Measurements from ENCODE around the gene KCTD17. TPM values are rescaled to one million over a fixed set of nuclear protein-coding genes. Genes with fewer than 3 reads are reported as not detected.

Gene KCTD17
- total and polyA plus RNA-seq, 2 of the 13 experiments (the other 11 are each of a cell fraction or from before 2014, with no cell fraction given), result 5.3 to 11.7 TPM

DNA sequence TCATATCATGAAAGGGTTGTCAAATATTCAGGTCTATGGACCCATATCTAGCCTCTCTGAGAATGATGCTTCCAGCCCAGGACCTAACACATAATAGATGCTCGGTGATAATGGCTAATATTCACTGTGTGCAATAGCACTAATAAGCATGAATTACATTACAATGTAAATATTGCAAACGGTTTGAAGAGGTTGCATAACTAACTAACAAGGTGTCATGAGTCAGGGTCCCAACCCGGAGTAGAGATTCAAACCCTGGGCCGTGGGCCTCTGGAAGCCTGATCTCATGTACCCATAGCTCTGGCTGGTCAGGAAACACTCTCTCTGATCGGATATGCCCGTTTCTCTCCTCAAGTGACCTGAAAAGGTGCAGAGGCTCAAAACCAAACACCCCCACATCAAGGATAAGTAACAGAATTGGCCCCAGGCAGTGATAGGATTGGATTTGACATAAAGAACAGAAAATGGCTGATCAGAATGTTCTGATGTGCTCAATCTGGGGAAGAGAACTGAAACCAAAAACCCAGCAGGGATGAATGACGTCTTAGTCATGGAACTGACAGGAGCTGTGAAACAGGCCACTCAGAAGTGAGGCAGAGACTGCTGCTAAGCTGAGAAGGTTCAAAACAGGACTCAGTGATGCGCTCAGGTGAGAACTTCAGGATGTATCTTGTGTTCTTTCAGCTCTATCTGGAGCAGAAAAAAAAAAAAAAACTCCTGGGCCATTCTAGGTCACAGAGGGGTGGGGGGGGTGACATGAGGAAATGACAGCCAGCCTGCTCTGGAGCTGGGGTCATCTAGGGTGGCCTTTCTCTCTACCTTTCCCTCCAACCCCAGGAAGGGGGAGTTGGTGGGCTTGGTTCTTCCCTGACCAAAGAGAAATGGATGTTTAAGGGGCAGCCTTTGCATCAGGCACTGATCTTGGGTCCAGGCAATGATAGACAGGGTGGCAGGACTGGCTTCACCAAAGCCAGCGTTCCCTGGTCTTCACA lies 6.6 kb upstream of the KCTD17 start (continued):
- TF ChIP-seq, protein P1, sequence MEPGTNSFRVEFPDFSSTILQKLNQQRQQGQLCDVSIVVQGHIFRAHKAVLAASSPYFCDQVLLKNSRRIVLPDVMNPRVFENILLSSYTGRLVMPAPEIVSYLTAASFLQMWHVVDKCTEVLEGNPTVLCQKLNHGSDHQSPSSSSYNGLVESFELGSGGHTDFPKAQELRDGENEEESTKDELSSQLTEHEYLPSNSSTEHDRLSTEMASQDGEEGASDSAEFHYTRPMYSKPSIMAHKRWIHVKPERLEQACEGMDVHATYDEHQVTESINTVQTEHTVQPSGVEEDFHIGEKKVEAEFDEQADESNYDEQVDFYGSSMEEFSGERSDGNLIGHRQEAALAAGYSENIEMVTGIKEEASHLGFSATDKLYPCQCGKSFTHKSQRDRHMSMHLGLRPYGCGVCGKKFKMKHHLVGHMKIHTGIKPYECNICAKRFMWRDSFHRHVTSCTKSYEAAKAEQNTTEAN (CRISPR knock-in tag; conservative IDR thresholded peaks at IDR 0.05), result no peak
- TF ChIP-seq NCOA5 (CRISPR knock-in tag; IDR thresholded peaks at IDR 0.05) (no peak), MEIS2 (CRISPR knock-in tag; IDR thresholded peaks at IDR 0.05) (no peak), THYN1 (CRISPR knock-in tag; IDR thresholded peaks at IDR 0.05; ENCODE audit: borderline replicate concordance, low read depth) (no peak), HOXA7 (CRISPR knock-in tag; IDR thresholded peaks at IDR 0.05) (no peak), ZNF331 (CRISPR knock-in tag; IDR thresholded peaks at IDR 0.05) (no peak), TOPORS (CRISPR knock-in tag; IDR thresholded peaks at IDR 0.05) (no peak), ZNF616 (CRISPR knock-in tag; IDR thresholded peaks at IDR 0.05; ENCODE audit: low read depth) (no peak), MBNL3 (CRISPR knock-in tag; conservative IDR thresholded peaks at IDR 0.05) (no peak), ZMAT3 (CRISPR knock-in tag; conservative IDR thresholded peaks at IDR 0.05) (no peak), HNF4A (CRISPR knock-in tag; IDR thresholded peaks at IDR 0.05) (peak; percentile 10; the same call in 1 of the 2 replicates), ZSCAN20 (CRISPR knock-in tag; IDR thresholded peaks at IDR 0.05; ENCODE audit: borderline replicate concordance) (no peak), ZNF850 (CRISPR knock-in tag; conservative IDR thresholded peaks at IDR 0.05) (no peak), ZNF629 (CRISPR knock-in tag; conservative IDR thresholded peaks at IDR 0.05) (peak; percentile 79), ZNF709 (CRISPR knock-in tag; IDR thresholded peaks at IDR 0.05) (no peak)
- TF ChIP-seq, protein P2, sequence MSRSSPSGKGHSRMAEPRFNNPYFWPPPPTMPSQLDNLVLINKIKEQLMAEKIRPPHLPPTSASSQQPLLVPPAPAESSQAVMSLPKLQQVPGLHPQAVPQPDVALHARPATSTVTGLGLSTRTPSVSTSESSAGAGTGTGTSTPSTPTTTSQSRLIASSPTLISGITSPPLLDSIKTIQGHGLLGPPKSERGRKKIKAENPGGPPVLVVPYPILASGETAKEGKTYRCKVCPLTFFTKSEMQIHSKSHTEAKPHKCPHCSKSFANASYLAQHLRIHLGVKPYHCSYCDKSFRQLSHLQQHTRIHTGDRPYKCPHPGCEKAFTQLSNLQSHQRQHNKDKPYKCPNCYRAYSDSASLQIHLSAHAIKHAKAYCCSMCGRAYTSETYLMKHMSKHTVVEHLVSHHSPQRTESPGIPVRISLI (CRISPR knock-in tag; IDR thresholded peaks at IDR 0.05; ENCODE audit: borderline replicate concordance), result 0 out of 2 replicates have a peak, but pooled peaks have one; percentile 26
- TF ChIP-seq, protein P3, sequence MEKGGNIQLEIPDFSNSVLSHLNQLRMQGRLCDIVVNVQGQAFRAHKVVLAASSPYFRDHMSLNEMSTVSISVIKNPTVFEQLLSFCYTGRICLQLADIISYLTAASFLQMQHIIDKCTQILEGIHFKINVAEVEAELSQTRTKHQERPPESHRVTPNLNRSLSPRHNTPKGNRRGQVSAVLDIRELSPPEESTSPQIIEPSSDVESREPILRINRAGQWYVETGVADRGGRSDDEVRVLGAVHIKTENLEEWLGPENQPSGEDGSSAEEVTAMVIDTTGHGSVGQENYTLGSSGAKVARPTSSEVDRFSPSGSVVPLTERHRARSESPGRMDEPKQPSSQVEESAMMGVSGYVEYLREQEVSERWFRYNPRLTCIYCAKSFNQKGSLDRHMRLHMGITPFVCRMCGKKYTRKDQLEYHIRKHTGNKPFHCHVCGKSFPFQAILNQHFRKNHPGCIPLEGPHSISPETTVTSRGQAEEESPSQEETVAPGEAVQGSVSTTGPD (CRISPR knock-in tag; IDR thresholded peaks at IDR 0.05), result no peak
- TF ChIP-seq, protein P4, sequence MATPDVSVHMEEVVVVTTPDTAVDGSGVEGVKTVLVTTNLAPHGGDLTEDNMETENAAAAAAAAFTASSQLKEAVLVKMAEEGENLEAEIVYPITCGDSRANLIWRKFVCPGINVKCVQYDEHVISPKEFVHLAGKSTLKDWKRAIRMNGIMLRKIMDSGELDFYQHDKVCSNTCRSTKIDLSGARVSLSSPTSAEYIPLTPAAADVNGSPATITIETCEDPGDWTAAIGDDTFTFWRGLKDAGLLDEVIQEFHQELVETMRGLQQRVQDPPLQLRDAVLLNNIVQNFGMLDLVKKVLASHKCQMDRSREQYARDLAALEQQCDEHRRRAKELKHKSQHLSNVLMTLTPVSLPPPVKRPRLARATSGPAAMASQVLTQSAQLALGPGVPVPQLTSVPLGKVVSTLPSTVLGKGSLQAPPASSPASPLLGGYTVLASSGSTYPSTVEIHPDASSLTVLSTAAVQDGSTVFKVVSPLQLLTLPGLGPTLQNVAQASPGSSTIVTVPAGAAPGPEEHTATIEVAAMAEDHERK (CRISPR knock-in tag; IDR thresholded peaks at IDR 0.05; ENCODE audit: low read depth), result no peak
- TF ChIP-seq, protein P5, sequence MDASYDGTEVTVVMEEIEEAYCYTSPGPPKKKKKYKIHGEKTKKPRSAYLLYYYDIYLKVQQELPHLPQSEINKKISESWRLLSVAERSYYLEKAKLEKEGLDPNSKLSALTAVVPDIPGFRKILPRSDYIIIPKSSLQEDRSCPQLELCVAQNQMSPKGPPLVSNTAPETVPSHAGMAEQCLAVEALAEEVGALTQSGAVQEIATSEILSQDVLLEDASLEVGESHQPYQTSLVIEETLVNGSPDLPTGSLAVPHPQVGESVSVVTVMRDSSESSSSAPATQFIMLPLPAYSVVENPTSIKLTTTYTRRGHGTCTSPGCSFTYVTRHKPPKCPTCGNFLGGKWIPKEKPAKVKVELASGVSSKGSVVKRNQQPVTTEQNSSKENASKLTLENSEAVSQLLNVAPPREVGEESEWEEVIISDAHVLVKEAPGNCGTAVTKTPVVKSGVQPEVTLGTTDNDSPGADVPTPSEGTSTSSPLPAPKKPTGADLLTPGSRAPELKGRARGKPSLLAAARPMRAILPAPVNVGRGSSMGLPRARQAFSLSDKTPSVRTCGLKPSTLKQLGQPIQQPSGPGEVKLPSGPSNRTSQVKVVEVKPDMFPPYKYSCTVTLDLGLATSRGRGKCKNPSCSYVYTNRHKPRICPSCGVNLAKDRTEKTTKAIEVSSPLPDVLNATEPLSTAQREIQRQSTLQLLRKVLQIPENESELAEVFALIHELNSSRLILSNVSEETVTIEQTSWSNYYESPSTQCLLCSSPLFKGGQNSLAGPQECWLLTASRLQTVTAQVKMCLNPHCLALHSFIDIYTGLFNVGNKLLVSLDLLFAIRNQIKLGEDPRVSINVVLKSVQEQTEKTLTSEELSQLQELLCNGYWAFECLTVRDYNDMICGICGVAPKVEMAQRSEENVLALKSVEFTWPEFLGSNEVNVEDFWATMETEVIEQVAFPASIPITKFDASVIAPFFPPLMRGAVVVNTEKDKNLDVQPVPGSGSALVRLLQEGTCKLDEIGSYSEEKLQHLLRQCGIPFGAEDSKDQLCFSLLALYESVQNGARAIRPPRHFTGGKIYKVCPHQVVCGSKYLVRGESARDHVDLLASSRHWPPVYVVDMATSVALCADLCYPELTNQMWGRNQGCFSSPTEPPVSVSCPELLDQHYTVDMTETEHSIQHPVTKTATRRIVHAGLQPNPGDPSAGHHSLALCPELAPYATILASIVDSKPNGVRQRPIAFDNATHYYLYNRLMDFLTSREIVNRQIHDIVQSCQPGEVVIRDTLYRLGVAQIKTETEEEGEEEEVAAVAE (CRISPR knock-in tag; IDR thresholded peaks at IDR 0.05; ENCODE audit: borderline replicate concordance), result no peak
